B cell (primary cell): ENCODE data around the gene FGA. TPM values are rescaled to one million over a fixed set of nuclear protein-coding genes. Genes with fewer than 3 reads are reported as not detected.

Source experiments
- ATAC-seq: fragments of 200-7000 bp; cut with Tn5 transposase; one replicate; pipeline ENCODE4 v1.10.0; 2021; ENCODE audit warnings: low read depth, mild to moderate bottlenecking, moderate number of reproducible peaks, moderate library complexity
- CTCF ChIA-PET: fragments of 350-600 bp; sonication (Branson Sonifier 250); formaldehyde crosslinking; loops from one replicate; lab custom pipeline; 2021; ENCODE audit warnings: antibody characterized with exemption, inconsistent platforms; lab: Charles Lee
- POLR2A ChIA-PET: fragments of 350-600 bp; sonication (Branson Sonifier 250); formaldehyde crosslinking; loops from one replicate; lab custom pipeline; 2021; ENCODE audit warnings: antibody characterized with exemption; lab: Charles Lee
- DNase-seq: peaks from one replicate; pipeline ENCODE4 v3.0.0; 2013
- H2AFZ ChIP-seq: 2 replicates; pipeline ENCODE4 v1.6.1; 2012; ENCODE audit warnings: mild to moderate bottlenecking, low read depth, low read length; ENCODE audit not compliant: insufficient read depth, poor library complexity, severe bottlenecking
- H3K27ac ChIP-seq, 2 donors: 1 replicate in 1 of 2; 2 replicates in 1 of 2; pipeline ENCODE4 v1.5.1; 2012 to 2013; ENCODE audit warnings: low read length in 2 of 2, mild to moderate bottlenecking in 2 of 2, moderate library complexity in 1 of 2
- H3K27me3 ChIP-seq, 4 experiments: fragments of 200-600 bp in 1 of 4; sonication (generic) in 1 of 4; replicated peaks in 1 of 4; 1 replicate in 2 of 4; 2 replicates in 2 of 4; pipeline versions ENCODE4 v1.6.1 to v1.7.0; 2013 to 2016; ENCODE audit warnings: low read length in 3 of 4, mild to moderate bottlenecking in 2 of 4, mixed read lengths in 1 of 4, moderate library complexity in 1 of 4; ENCODE audit not compliant: insufficient read depth in 4 of 4, control insufficient read depth in 3 of 4; ENCODE audit errors: control extremely low read depth in 1 of 4
- H3K36me3 ChIP-seq, 2 experiments: replicated peaks in 1 of 2; 1 replicate in 1 of 2; 2 replicates in 1 of 2; pipeline versions ENCODE4 v1.6.1 to v1.7.1; 2013; ENCODE audit warnings: low read length in 1 of 2; ENCODE audit not compliant: insufficient read depth in 2 of 2, control insufficient read depth in 1 of 2; ENCODE audit errors: control extremely low read depth in 1 of 2, extremely low read depth in 1 of 2
- H3K4me1 ChIP-seq, 2 donors: fragments of 200-600 bp in 1 of 2; sonication (generic) in 1 of 2; 1 replicate in 1 of 2; 2 replicates in 1 of 2; pipeline versions ENCODE4 v1.5.1 to v1.6.1; 2013 to 2017; ENCODE audit warnings: low read length in 2 of 2; ENCODE audit not compliant: control insufficient read depth in 2 of 2, insufficient read depth in 2 of 2
- H3K4me2 ChIP-seq: replicated peaks from 2 replicates; pipeline ENCODE3; 2012; ENCODE audit warnings: mild to moderate bottlenecking, low read depth, low read length; ENCODE audit not compliant: poor library complexity, severe bottlenecking
- H3K4me3 ChIP-seq, 5 experiments: fragments of 200-600 bp in 1 of 5; sonication (generic) in 1 of 5; 1 replicate in 3 of 5; 2 replicates in 2 of 5; pipeline versions ENCODE4 v1.5.1 to v1.7.0; 2011 to 2016; ENCODE audit warnings: low read length in 4 of 5, mild to moderate bottlenecking in 4 of 5, low read depth in 2 of 5, control low read depth in 1 of 5, moderate library complexity in 1 of 5; ENCODE audit not compliant: insufficient read depth in 1 of 5; ENCODE audit errors: control extremely low read depth in 1 of 5, extremely low read depth in 1 of 5
- H3K79me2 ChIP-seq: fragments of 200-600 bp; sonication (generic); one replicate; pipeline ENCODE4 v1.6.0; 2016; ENCODE audit warnings: low read length; ENCODE audit not compliant: control insufficient read depth, insufficient read depth
- H3K9ac ChIP-seq: fragments of 200-600 bp; sonication (generic); 2 replicates; pipeline ENCODE4 v1.6.1; 2017; ENCODE audit warnings: mild to moderate bottlenecking, low read length, moderate library complexity
- H3K9me3 ChIP-seq, 3 donors: one replicate each; pipeline versions ENCODE4 v1.6.1 to v1.7.1; 2013; ENCODE audit warnings: low read length in 2 of 3; ENCODE audit not compliant: control insufficient read depth in 2 of 3, insufficient read depth in 1 of 3; ENCODE audit errors: control extremely low read depth in 1 of 3
- H4K20me1 ChIP-seq: 2 replicates; pipeline ENCODE4 v1.6.0; 2012; ENCODE audit warnings: mild to moderate bottlenecking, low read length; ENCODE audit not compliant: insufficient read depth, control insufficient read depth, poor library complexity, severe bottlenecking
- H3K27ac Mint-ChIP-seq: one replicate; pipeline ENCODE4 v1.8.0; 2021; ENCODE audit warnings: mixed read lengths
- H3K27me3 Mint-ChIP-seq: one replicate; pipeline ENCODE4 v1.8.0; 2021; ENCODE audit warnings: mixed read lengths
- H3K4me1 Mint-ChIP-seq: one replicate; pipeline ENCODE4 v1.8.0; 2021; ENCODE audit warnings: mixed read lengths
- H3K4me3 Mint-ChIP-seq: one replicate; pipeline ENCODE4 v1.8.0; 2021; ENCODE audit warnings: mixed read lengths
- H3K9me3 Mint-ChIP-seq: one replicate; pipeline ENCODE4 v1.8.0; 2022; ENCODE audit warnings: mixed read lengths; ENCODE audit not compliant: insufficient read depth
- CTCF ChIP-seq: fragments of 200-600 bp; IDR thresholded peaks from one replicate; pipeline ENCODE4 v1.8.0; 2022; ENCODE audit warnings: antibody characterized with exemption, mild to moderate bottlenecking
- EZH2 ChIP-seq: IDR thresholded peaks from 2 replicates; pipeline ENCODE4 v1.6.1; 2012; ENCODE audit warnings: borderline replicate concordance, low read depth, mild to moderate bottlenecking, moderate library complexity, low read length; ENCODE audit not compliant: insufficient read depth, poor library complexity, severe bottlenecking
- WGBS: methylation state at CpG from one replicate; pipeline ENCODE4 v1.1.5; 2013; ENCODE audit warnings: missing lambda C conversion rate; ENCODE audit not compliant: insufficient coverage; 5-methylcytosine and 5-hydroxymethylcytosine counted together
- intact Hi-C: fragments of 100-400 bp; cut with micrococcal nuclease; formaldehyde crosslinking; loops from one replicate; pipeline ENCODE4 v1.10.0; 2022
- polyA plus RNA-seq: library from polyadenylated mRNA; depleted of rRNA; stranded (reverse); fragments of >200 nt; gene quantifications from 2 replicates; pipeline ENCODE4 v1.2.3, GENCODE V29; 2012
- total RNA-seq, 2 donors: library from RNA; stranded (reverse); fragments of 120-200 nt in 1 of 2; gene quantifications; 1 replicate in 1 of 2; 2 replicates in 1 of 2; pipeline versions ENCODE4 v1.2.3 to v1.2.4, GENCODE V29; 2013 to 2022

FGA gene
- total and polyA plus RNA-seq, 2 donors (not counting 1 experiment from before 2014, with no cell fraction given), result not detected

- peaks cover 0 to 2% (median 0%) of the 10 kb centered on the region in 4 experiments for H3K27me3 ChIP-seq
- no peak overlapping the region for H3K4me3 ChIP-seq
- no peaks in the 10 kb centered on the region for H3K79me2 ChIP-seq
- H3K9ac ChIP-seq, result no peak overlapping the region
- peaks cover 3% of the 10 kb centered on the region for H3K27me3 Mint-ChIP-seq
- no peaks in the 10 kb centered on the region for H4K20me1 ChIP-seq
- H3K9me3 ChIP-seq, result no peaks in the 10 kb centered on the region
- POLR2A ChIA-PET, result no interaction called here
- no peak for DNase-seq
- no peaks in the 10 kb centered on the region for H3K9me3 Mint-ChIP-seq
- H3K4me3 Mint-ChIP-seq, result no peak overlapping the region
- H3K4me1 ChIP-seq, result no peaks in the 10 kb centered on the region
- no peaks in the 10 kb centered on the region for H3K4me1 Mint-ChIP-seq
- no peak for ATAC-seq
- intact Hi-C loops, result no loop called here
- TF ChIP-seq EZH2 (no peak), CTCF (no peak)
- CTCF ChIA-PET, result interaction anchor here (15.7 kb wide), 1 partner anchor 61 kb away, joined by 357 read pairs; no protein-coding TSS in a partner anchor
- WGBS, result no CpG with 5 or more reads among the region's 1 CpG
- H3K4me2 ChIP-seq, result no peak overlapping the region
- H3K27ac Mint-ChIP-seq, result no peak overlapping the region
- H3K27ac ChIP-seq, result no peak overlapping the region
- no peaks in the 10 kb centered on the region for H3K36me3 ChIP-seq
- H2AFZ ChIP-seq, result no peak overlapping the region
These were observed 30.1 kb downstream of the FGA start for GRCh38 chr4:154560419-154560801.

GRCh38 chr4:154559494-154560418, 30.8 kb downstream of the FGA start:
- H3K4me1 Mint-ChIP-seq, result no peaks in the 10 kb centered on the region
- Histone ChIP-seq H3K9ac (no peak overlapping the region), H3K4me3 (no peak overlapping the region), H3K27ac (no peak overlapping the region), H3K4me1 (no peaks in the 10 kb centered on the region), H3K27me3 (peaks cover 0 to 2% (median 0%) of the 10 kb centered on the region in 4 experiments), H3K36me3 (no peaks in the 10 kb centered on the region), H4K20me1 (no peaks in the 10 kb centered on the region), H3K79me2 (no peaks in the 10 kb centered on the region), H3K4me2 (no peak overlapping the region), H3K9me3 (no peaks in the 10 kb centered on the region), H2AFZ (no peak overlapping the region)
- peaks cover 3% of the 10 kb centered on the region for H3K27me3 Mint-ChIP-seq
- ChIA-PET POLR2A (no interaction called here), CTCF (interaction anchor here (0.5 to 15.7 kb wide), 9 partner anchors 9 to 1389 kb away, joined by 3 to 357 read pairs (median 4); partner anchors contain the start of gene PLRG1)
- intact Hi-C loops, result loop anchor here (1.0 kb wide), 1 partner anchor 59 kb away; no protein-coding TSS in a partner anchor
- peak; percentile 33 for ATAC-seq
- WGBS, result 83% methylated on average over 7 of the region's 9 CpGs
- peak; percentile 44 for DNase-seq
- no peak overlapping the region for H3K4me3 Mint-ChIP-seq
- H3K27ac Mint-ChIP-seq, result no peak overlapping the region
- H3K9me3 Mint-ChIP-seq, result no peaks in the 10 kb centered on the region
- TF ChIP-seq EZH2 (no peak), CTCF (peak; percentile 38)
